GM18519 (cell line): ENCODE results near the gene SLC37A3.
"Not testable (repeated sequence)": the region's sequence is repeated elsewhere in the genome, so short reads cannot be mapped to it uniquely, and the experiment has no call there.

ENCODE experiments used
- ATAC-seq: cut with Tn5 transposase; IDR thresholded peaks from one replicate; pipeline ENCODE4 v1.9.1; 2021; ENCODE audit warnings: mild to moderate bottlenecking, moderate library complexity; ENCODE audit not compliant: unreplicated experiment, low FRiP score

The SLC37A3 gene

DNA sequence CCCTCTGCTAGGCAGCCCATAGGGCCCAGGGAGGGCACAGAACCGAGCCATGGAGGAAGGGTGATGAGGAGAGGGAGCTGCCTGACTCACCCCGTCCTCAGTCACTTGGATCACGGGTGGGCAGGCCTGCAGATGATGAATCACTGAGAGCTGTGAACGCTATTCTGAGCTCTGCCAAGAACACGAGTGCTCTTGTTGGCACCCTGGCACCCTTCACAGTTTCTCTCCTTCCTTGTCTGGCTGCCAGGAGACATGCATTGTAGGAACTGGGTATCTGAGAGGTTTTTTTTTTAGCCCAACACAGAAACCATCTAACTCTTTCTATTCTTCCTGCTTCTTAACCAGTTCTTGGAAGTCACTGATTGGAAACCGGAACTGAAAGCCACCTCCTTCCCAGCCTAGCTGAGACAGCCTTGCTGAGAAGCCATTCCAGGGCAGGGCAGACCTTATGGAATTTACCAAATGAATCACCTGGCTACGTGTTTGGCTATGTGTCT lies 82.1 kb downstream of the SLC37A3 start:
- ATAC-seq: no peak

DNA sequence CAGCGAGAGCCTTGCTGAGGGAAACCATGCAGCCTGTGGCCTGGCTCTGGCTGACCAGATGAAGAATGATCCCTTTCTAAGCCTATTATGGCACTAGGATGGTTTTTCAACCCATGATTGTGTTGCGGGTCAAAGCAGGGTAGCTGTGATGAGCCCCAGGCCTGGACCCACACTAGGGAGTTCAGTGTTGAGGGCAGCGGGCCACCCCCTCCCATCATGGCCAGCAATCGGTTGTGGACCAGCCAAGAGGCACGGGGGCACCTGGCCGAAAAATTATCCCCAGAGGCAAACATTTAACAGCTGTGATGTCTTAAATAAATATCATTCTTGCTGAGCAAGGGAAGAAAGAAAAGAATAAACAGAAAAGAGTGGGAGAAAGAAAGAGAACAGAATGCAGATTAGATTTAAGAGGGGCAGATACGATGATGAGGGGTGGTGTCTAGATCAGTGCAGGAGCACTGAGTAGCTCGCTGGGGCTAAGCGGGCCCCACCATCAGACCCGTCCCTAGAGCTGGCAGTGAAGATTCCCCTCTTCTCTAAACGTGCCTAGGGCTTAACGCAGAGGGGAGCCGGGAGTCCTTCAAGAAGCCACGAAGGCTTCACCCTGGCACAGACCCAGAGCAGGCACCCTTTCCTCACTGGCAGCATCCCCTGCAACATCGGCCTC lies 82.7 kb downstream of the SLC37A3 start:
- no peak for ATAC-seq

DNA sequence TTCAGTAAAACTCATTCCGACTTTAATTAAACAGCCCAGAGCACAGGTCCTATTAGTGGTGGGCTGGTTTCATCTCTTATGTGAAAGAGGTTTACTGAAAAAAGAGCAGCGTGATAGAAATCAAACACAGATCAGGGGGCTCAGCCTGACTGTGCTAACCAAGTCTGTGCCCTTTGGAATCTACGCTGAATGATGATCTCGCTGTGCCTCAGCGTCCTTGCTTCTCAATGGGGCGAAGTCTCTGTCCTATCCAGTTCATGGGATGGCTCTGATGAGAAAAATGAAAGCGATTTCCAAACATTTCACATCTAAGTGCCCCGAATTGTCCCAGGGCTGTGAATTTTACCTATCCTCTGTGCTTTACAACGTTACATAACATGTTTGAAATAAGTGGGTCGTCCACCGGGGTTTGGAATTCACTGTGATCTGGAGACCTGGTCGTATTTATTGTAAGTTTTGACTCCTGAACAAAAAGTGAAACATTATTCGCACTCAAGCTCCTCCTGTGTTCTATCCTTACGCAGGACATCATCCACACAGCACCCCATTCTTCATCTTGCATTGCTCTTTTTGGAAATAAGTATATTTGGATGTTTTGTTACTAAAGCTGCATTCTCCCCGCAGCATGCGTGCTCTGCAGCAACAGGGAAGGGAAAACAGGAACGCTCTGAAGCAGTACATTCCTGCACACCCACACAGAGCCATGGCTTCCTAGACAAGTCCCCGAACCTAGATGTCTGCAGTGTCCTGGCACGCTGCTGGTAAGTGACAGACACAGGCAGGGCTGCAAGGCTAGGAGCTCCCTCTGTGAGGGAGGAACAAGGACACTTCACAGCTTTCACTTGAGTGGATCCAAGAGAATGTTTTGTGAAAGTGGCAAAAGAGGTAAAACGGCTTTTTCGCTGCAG lies 83.5 kb downstream of the SLC37A3 start:
- ATAC-seq: no peak

DNA sequence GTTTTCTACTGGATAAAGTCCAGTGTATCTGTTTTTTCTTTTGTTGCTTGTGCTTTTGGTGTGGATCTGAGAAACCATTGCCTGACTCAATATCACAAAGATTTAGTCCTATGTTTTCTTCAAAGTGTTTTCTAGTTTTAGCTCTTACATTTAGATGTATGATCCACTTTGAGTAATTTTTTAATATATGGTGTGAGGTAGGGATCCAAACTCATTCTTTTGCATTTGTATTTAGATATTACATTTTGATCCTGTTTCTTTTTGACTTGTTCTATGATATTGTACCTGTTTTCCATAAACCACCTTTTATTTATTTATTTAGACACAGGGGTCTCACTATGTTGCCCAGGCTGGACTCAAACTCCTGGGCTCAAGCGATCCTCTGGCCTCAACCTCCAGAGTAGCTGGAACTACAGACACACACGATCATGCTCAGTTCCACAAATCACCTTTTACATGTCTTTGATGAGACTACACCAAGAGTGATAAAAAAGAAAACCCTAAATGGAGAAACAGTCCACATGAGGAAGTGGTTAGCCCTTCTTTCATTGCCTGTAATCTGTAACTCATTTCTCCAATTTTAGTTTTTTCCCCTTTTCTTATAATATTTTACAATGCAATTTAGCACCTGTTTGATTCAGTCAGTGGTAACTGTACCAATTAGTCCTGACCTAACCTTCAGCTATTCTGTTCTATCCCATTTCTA lies 86.0 kb downstream of the SLC37A3 start:
- no peak for ATAC-seq

DNA sequence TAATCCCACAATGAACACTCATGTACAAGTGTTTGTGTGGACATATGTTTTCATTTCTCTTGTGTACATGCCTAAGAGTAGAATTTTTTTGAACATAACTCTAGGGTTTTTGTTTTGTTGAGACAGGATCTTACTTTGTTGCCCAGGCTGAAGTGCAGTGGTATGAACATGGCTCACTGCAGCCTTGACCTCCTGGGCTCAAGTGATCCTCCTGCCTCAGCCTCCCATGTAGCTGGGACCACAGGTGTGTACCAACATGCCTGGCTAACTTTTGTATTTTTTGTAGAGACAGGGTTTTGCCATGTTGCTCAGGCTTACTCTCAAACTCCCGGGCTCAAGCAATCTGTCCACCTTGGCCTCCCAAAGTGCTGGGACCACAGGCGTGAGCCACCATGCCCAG lies 87.2 kb downstream of the SLC37A3 start:
- not testable (repeated sequence) for ATAC-seq

DNA sequence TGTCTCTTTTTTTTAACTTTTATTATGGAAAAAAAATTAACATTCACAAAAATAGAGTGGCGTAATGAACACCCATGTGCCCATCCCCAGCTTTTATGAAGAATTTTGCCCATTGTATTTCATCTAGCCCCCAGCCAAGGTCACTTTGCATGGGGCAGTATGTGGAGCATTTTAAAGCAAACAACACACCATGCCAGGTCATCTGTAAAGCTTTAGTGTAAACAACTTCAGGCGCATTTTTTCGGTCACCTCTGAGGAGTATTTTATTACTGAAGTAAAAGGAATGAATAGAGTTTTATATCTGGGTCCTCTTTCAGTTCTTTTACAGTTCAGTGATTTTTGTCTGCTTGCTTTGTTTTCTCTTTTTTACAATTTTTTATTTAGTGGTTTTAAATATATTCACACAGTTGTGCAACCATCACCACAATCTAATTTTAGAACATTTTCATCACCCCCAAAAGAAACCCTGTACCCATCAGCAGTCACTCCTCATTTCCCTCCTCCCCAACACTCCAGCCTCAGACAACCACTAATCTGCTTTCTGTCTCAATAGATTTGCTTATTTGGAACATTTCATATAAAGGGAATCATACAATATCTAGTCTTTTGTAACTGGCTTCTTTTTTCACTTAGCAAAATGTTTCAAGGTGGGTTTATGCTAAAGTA lies 87.9 kb downstream of the SLC37A3 start:
- ATAC-seq: no peak

DNA sequence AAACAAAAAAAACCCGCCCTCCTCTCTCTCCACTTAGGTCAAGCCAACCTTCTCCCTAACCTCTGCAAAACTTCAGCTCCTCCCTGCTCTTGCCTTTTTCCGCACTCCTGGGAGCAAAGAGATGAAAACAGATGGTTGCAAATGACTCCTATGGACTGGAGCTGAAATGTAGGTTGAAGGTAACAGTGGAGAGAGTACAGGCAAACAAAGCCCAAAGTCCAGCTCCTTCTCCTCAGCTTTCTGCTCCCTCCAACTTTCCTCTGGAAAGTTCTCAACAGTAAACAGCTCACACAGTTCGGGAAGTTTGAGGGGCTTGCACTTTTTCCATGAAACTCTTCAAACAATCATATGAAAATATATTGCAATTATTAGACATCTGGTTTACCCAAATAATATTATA lies 90.3 kb downstream of the SLC37A3 start:
- no peak for ATAC-seq

DNA sequence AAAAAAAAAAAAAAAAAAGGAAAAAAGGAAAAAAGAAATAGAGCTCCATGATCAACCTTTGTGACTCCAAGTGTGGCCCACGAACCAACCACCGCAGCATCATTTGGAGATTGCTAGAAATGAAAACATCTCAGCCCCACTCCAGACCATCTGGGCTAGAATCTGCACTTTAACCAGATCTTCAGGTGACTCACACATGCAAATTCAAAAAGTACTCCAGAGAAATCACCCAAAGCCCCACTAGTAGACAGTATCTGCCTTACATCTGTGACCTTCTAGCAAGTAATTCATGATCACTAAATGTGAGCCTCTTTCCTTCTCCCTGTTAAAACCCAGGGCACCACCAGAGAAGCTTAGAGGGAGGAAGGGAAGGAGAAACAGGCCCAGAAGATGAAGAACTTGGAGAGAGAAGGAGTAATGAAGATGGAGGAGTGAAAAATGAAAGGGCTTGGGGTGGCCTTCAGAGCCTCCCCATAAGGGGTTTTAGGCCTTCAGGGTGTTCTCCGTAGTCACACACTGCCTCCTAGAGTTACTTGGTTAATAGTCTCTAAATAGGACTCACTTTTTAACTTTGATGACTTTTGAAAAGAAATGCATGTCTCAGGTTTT lies 94.0 kb downstream of the SLC37A3 start:
- ATAC-seq: no peak

DNA sequence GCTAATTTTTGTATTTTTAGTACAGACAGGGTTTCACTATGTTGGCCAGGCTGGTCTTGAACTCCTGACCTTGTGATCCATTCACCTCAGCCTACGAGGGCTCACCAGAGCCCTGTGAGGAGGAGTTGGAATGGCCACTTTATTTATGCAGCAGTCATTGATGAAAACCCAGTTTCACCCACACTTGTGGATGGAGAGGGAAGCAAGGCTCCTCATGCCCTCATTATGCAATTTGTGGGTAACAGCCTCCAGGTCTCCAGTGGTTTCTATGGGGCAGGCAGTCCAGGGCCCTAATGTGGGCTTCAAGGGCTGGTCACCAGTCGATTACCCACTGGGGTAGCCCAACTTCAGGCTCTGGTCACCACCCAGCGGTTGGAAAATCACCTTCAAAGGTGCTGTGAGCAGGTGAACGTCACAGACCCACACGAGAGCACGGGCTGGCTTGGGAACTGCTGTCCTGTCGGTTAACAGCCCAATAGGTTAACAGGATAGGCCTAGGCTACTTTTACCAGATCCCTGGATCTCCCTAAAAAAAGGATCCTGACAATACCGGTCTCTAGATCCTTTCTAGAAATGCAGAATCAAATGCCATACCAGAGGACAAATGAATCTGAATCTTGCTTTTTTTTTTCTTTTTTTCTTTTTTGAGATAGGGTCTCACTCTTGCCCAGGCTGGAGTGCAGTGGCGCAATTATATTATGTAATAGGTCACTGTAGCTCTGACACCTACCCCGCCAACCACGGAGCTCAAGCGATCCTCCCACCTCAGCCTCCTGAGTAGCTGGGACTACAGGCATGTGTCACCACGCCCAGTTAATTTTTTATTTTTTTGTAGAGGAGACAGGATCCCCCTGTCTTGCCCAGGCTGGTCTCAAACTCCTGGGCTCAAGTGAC lies 97.8 kb downstream of the SLC37A3 start:
- ATAC-seq: no peak

DNA sequence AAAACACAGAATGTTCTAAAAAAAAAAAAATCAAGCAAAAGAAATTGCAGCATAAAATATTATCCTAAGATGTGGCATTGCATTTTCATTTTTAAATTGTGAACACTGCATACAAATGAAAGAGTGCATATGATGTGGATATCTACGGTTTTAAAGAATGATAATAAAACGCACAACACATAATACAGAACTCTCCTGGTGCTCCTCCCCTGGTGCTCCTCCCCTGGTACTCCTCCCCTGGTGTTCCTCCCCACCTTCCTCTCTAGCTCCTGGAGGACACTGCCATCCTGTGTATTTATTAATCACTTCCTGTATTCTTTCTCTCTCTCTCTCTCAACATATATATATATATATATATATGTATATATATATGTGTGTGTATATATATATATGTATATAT lies 100.1 kb downstream of the SLC37A3 start:
- no peak for ATAC-seq

DNA sequence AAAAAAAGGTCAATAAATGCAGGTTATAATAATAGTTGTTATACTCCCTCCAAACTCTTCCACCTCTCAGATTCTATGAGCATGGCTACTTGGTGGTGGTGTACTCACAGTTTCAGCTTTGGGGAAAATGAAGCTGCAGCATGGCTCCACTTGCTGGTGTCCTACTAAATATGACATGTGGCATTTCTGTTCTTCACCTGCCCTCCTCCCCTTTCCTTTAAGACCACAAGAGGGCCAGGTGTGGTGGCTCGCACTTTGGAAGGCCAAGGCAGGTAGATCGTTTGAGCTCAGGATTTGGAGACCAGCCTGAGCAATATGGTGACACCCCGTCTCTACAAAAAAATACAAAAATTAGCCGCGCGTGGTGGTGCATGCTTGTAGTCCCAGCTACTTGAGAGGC lies 101.1 kb downstream of the SLC37A3 start:
- no peak for ATAC-seq

DNA sequence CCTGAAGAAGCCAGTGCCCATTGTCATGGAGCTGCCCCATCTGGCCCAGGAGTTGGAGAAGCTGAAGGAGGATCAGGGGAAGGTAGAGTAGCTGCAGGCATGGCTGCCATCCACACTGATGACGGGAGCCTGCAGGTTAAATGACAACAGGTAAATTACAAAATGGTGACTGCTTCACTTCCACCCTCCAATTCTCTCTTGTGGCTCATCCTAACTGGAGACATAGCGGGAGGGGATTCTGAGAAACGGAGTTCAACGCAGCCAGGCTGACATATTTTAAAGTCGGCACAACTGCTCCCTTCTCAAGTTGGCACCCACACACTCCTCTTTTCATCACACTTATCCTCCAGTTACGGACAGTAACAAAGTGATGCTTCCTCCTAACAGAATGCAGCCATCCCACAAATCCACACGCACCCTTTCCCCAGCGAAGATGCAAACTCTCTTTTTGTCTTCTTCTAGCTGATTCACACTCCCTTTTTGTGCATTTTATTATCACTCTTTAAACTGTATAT lies 103.0 kb downstream of the SLC37A3 start:
- no peak for ATAC-seq

DNA sequence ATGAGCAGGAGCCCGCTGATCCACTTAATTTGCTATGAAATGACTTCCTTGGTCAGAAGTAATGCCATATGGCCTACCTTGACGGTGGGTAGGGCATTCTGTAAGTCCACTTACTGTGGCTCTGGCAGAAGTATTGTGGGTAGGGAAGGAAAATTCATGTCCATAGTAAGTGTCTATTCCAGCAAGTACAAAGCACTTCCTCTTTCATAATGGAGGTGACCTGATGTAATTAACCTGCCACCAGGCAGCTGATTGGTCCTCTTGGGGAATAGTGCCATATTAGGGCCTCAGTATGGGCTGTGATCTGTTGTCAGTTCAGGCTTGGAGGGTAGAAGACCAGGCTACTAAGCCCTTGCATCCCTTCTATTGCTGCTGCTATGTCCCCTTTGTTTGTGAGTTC lies 103.9 kb downstream of the SLC37A3 start:
- no peak for ATAC-seq

DNA sequence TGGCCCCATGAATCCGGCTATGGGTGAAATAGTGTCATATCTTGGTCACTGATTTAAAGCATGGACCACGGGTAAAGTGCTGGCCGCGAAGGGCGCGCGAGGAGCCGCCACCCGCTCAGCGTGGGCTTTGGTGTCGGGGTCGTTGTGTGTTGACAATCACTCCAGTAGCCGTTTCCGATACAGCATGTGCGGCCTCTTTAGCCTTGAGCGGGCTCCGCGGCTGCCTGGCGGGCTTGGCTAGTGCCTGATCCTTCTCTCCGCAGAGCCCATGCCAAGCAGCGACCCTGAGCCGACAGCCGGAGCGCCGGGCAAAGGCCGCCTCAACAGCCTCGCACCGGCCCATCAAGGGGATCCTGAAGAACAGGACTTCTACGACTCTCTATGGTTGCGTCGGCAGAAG lies 105.9 kb downstream of the SLC37A3 start:
- no peak for ATAC-seq

DNA sequence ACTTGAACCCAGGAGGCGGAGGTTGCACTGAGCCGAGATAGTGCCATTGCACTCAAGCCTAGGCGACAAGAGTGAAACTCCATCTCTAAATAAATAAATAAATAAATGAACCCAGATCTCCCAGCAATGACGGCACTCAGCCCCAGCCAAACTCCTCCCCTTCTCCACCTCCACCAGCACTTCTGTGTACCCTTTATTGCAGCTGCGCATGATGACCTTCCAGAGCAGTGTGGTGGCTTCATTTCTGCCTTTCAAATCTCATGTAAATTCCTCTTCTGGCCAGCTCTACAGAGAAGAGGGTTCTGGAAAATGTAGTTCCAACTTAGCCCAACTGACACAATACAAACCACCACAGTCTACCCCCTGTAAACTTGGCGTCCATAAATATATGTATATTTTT lies 108.5 kb downstream of the SLC37A3 start:
- no peak for ATAC-seq

DNA sequence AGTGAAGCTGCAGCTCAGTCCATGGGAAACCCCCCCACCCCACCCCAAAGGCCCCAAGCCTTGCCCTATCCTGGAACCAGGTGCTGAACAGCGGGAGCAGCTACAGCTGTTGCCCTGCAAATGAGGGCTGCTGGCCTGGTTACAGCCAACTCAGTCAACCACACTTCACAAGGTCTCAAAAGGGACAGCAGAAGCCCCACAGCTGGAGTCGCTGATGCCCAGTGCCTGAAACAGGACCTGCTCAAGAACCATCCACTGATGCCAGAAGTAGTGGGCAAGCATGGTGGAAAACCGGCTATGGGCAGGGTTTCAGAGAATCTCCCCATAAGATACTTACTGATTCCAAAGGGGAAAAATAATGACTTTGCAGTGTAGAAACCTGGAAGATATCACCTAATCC lies 110.3 kb downstream of the SLC37A3 start:
- no peak for ATAC-seq

DNA sequence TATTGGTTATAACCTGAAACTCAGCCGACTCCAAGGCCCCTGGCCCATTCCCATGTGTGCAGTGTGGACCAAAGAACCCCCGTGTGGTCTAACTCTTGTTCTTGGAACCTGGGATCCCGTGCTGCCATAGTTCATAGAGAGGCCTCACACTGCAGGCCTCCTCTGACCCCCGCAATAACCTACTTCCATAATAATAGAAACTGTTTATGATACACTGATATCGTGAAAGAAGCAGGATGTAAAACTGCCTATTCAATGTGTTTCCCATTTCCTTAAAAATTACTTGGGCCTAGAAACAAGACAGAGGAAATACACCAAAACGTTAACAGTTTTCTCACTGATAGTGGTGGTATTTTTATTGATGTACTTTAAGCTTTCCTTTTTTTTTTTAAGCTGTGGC lies 112.4 kb downstream of the SLC37A3 start:
- ATAC-seq: no peak

DNA sequence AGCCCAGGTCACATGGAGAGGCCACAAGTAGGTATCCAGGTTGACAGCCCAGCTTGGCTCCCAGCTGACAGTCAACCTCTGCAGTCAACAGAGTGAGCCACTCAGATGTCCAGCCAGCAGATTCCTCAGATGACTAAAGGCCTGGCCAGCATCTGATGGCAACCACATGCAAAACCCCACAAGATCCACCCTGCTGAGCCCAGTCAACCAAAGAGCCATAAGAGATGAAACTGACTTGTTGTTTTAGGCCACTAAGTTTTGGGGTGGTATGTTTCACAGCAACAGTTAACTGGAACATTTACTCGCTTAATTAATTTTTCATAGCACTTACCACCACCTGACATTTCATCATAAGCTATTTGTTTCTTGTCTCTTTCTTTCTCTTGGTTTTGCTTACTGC lies 114.3 kb downstream of the SLC37A3 start:
- no peak for ATAC-seq
